OCI-LY1 (cell line): ENCODE measurements around the gene TWF1.

Experiments used
- H2AFZ ChIP-seq: fragments of 200-600 bp; sonication (generic), shearing (Covaris generic); 2 replicates; pipeline ENCODE4 v1.6.0; 2014; ENCODE audit warnings: antibody characterized with exemption, mild to moderate bottlenecking, low read length
- H3F3A ChIP-seq: fragments of 200-600 bp; sonication (generic), shearing (Covaris generic); 2 replicates; pipeline ENCODE4 v1.6.0; 2014; ENCODE audit warnings: mild to moderate bottlenecking, antibody characterized with exemption, low read length, moderate library complexity; ENCODE audit not compliant: insufficient read depth
- H3K27ac ChIP-seq: fragments of 200-600 bp; sonication (generic); 2 replicates; pipeline ENCODE4 v1.5.1; 2014; ENCODE audit warnings: low read length, mixed run types, mild to moderate bottlenecking, low read depth; ENCODE audit not compliant: poor library complexity, severe bottlenecking
- H3K27me3 ChIP-seq: fragments of 200-600 bp; sonication (generic); 2 replicates; pipeline ENCODE4 v1.6.0; 2014; ENCODE audit warnings: antibody characterized with exemption, mild to moderate bottlenecking, low read length, moderate library complexity; ENCODE audit not compliant: insufficient read depth
- H3K36me3 ChIP-seq: fragments of 200-600 bp; sonication (generic); 2 replicates; pipeline ENCODE4 v1.6.1; 2014; ENCODE audit warnings: mild to moderate bottlenecking, antibody characterized with exemption, low read length, moderate library complexity, mixed read lengths; ENCODE audit not compliant: insufficient read depth
- H3K4me1 ChIP-seq: fragments of 200-600 bp; sonication (generic); 2 replicates; pipeline ENCODE4 v1.5.1; 2014; ENCODE audit warnings: mild to moderate bottlenecking, low read length, moderate library complexity; ENCODE audit not compliant: insufficient read depth, severe bottlenecking
- H3K4me2 ChIP-seq: fragments of 200-600 bp; sonication (generic), shearing (Covaris generic); 2 replicates; pipeline ENCODE4 v1.6.1; 2014; ENCODE audit warnings: low read length
- H3K4me3 ChIP-seq: fragments of 200-600 bp; sonication (generic); 2 replicates; pipeline ENCODE4 v1.5.1; 2014; ENCODE audit warnings: low read length, low read depth, mild to moderate bottlenecking, mixed read lengths; ENCODE audit not compliant: poor library complexity, severe bottlenecking
- H3K79me2 ChIP-seq: fragments of 200-600 bp; shearing (Covaris generic); 2 replicates; pipeline ENCODE4 v1.6.1; 2016; ENCODE audit warnings: mixed run types, low read length, mixed read lengths; ENCODE audit not compliant: insufficient read depth
- H3K9ac ChIP-seq: fragments of 200-600 bp; sonication (generic), shearing (Covaris generic); 2 replicates; pipeline ENCODE4 v1.6.1; 2014; ENCODE audit warnings: mild to moderate bottlenecking, low read length, mixed read lengths
- H3K9me2 ChIP-seq: fragments of 200-600 bp; sonication (generic), shearing (Covaris generic); 2 replicates; pipeline ENCODE4 v1.6.1; 2014; ENCODE audit warnings: low read depth, mild to moderate bottlenecking, low read length, mixed read lengths
- H3K9me3 ChIP-seq: fragments of 200-600 bp; shearing (Covaris generic); 2 replicates; pipeline ENCODE4 v1.6.1; 2014; ENCODE audit warnings: low read length, mixed read lengths
- H4K20me1 ChIP-seq: fragments of 200-600 bp; sonication (generic), shearing (Covaris generic); 2 replicates; pipeline ENCODE4 v1.6.0; 2016; ENCODE audit warnings: mild to moderate bottlenecking, low read length; ENCODE audit not compliant: insufficient read depth
- EZH2 ChIP-seq: fragments of 200-600 bp; sonication (generic), shearing (Covaris generic); IDR thresholded peaks from 2 replicates; pipeline ENCODE4 v1.8.0; 2017; ENCODE audit warnings: borderline replicate concordance, mixed run types, mild to moderate bottlenecking, antibody characterized with exemption, low read length, moderate library complexity, mixed read lengths
- TF ChIP-seq, protein P1 (sequence below): fragments of 200-600 bp; sonication (generic), shearing (Covaris generic); IDR thresholded peaks from 2 replicates; pipeline ENCODE4 v1.5.1; 2017; ENCODE audit warnings: mild to moderate bottlenecking, antibody characterized with exemption, low read length, moderate library complexity, mixed read lengths

Gene TWF1

DNA sequence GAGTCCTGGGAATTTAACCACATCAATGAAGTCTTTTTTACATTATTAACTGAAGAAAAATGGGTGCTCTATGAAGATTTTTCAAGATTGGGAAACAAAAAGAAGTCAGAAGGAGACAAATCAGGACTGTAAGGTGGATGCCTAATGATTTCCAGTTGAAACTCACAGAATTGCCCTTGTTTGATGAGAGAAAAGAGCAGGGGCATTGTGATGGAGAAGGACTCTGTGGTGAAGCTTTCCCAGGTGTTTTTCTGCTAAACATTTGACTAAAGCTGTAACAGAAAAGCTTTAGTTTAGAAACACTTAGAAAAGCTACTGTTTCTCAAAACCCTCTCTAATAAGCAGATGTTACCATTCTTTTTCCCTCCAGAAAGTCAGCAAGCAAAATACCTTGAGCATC, 41.6 kb downstream of the TWF1 start:
- peaks cover 17% of the 10 kb centered on the region for H3K79me2 ChIP-seq
- H3K4me2 ChIP-seq: no peak overlapping the region
- no peak overlapping the region for H3K27ac ChIP-seq
- H3K9ac ChIP-seq: no peak overlapping the region
- peaks cover 24% of the 10 kb centered on the region for H3K36me3 ChIP-seq
- peaks cover 32% of the 10 kb centered on the region for H3K4me1 ChIP-seq
- no peaks in the 10 kb centered on the region for H4K20me1 ChIP-seq
- TF ChIP-seq EZH2: no peak
- TF ChIP-seq, protein P1, sequence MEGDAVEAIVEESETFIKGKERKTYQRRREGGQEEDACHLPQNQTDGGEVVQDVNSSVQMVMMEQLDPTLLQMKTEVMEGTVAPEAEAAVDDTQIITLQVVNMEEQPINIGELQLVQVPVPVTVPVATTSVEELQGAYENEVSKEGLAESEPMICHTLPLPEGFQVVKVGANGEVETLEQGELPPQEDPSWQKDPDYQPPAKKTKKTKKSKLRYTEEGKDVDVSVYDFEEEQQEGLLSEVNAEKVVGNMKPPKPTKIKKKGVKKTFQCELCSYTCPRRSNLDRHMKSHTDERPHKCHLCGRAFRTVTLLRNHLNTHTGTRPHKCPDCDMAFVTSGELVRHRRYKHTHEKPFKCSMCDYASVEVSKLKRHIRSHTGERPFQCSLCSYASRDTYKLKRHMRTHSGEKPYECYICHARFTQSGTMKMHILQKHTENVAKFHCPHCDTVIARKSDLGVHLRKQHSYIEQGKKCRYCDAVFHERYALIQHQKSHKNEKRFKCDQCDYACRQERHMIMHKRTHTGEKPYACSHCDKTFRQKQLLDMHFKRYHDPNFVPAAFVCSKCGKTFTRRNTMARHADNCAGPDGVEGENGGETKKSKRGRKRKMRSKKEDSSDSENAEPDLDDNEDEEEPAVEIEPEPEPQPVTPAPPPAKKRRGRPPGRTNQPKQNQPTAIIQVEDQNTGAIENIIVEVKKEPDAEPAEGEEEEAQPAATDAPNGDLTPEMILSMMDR: no peak
- H3K4me3 ChIP-seq: no peak overlapping the region
- H3K9me2 ChIP-seq: no peaks in the 10 kb centered on the region
- no peaks in the 10 kb centered on the region for H3K27me3 ChIP-seq
- H3K9me3 ChIP-seq: no peaks in the 10 kb centered on the region
- H3F3A ChIP-seq: no peaks in the 10 kb centered on the region
- no peak overlapping the region for H2AFZ ChIP-seq

DNA sequence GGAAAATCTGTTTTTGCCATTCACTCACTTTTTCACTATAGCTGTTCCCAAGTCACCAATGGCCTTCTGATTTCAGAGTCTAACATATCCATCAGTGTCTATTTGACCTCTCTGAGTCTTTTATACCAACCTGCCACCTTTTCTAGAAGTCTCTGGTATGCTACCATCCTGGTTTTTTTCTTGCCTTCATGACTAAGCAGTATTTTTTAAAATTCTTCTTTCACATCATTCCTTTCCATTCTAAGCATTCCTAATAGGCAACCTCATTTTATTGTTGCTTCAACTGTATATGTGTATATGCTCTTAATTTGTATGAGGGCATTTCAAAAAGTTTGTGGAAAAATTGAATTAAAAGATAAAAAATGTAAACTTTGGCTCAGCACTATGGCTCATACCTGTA, 42.3 kb downstream of the TWF1 start:
- no peak overlapping the region for H3K27ac ChIP-seq
- no peaks in the 10 kb centered on the region for H3K27me3 ChIP-seq

GRCh38 chr12:43762596-43762995, 43.5 kb downstream of the TWF1 start:
- H3F3A ChIP-seq: no peaks in the 10 kb centered on the region
- no peak for TF ChIP-seq EZH2
- TF ChIP-seq, protein P1: no peak
- H3K4me3 ChIP-seq: no peak overlapping the region
- H3K79me2 ChIP-seq: peaks cover 24% of the 10 kb centered on the region
- H3K9me3 ChIP-seq: no peaks in the 10 kb centered on the region
- no peak overlapping the region for H2AFZ ChIP-seq
- H3K27me3 ChIP-seq: no peaks in the 10 kb centered on the region
- H3K4me1 ChIP-seq: peaks cover 39% of the 10 kb centered on the region
- no peak overlapping the region for H3K4me2 ChIP-seq
- peaks cover 9% of the 10 kb centered on the region for H3K36me3 ChIP-seq
- H3K9me2 ChIP-seq: no peaks in the 10 kb centered on the region
- no peak overlapping the region for H3K27ac ChIP-seq
- no peaks in the 10 kb centered on the region for H4K20me1 ChIP-seq
- no peak overlapping the region for H3K9ac ChIP-seq

More for the DNA sequence above, 42.3 kb downstream of the TWF1 start:
- TF ChIP-seq EZH2: no peak
- TF ChIP-seq, protein P1: no peak
- peaks cover 17% of the 10 kb centered on the region for H3K79me2 ChIP-seq
- peaks cover 18% of the 10 kb centered on the region for H3K36me3 ChIP-seq
- H3K4me1 ChIP-seq: peaks cover 32% of the 10 kb centered on the region
- H3F3A ChIP-seq: no peaks in the 10 kb centered on the region
- H2AFZ ChIP-seq: no peak overlapping the region
- no peaks in the 10 kb centered on the region for H3K9me3 ChIP-seq
- no peak overlapping the region for H3K4me3 ChIP-seq
- H3K9me2 ChIP-seq: no peaks in the 10 kb centered on the region
- no peak overlapping the region for H3K9ac ChIP-seq
- H4K20me1 ChIP-seq: no peaks in the 10 kb centered on the region
- H3K4me2 ChIP-seq: no peak overlapping the region
